Measurements from ENCODE around the gene PTPRM. TPM values are rescaled to one million over a fixed set of nuclear protein-coding genes. Genes with fewer than 3 reads are reported as not detected.

Gene PTPRM
- polyA plus RNA-seq, 3 donors, result 0.04 to 2.1 (median 0.66) TPM

GRCh38 chr18:8003878-8004675 lies 437.0 kb downstream of the PTPRM start:
- Histone ChIP-seq H3K4me1 (ENCODE audit: control insufficient read depth in 1 of 2, insufficient read depth in 2 of 2, low read length in 2 of 2) (no peaks in the 10 kb centered on the region), H3K4me2 (replicated peaks; ENCODE audit: extremely low read depth, low read length, poor library complexity, severe bottlenecking) (no peak overlapping the region), H3K36me3 (replicated peaks in 1 of 2; ENCODE audit: control insufficient read depth in 1 of 2, insufficient read depth in 2 of 2, low read length in 2 of 2) (no peaks in the 10 kb centered on the region), H3K9me3 (replicated peaks in 1 of 2; ENCODE audit: control insufficient read depth in 1 of 2, insufficient read depth in 1 of 2, low read length in 2 of 2) (no peaks in the 10 kb centered on the region), H3K27ac (ENCODE audit: low read depth in 1 of 2, low read length in 2 of 2) (no peak overlapping the region), H3K4me3 (replicated peaks in 1 of 3; ENCODE audit: low read depth in 2 of 3, low read length in 3 of 3) (no peak overlapping the region), H2AFZ (ENCODE audit: insufficient read depth, low read depth, low read length, poor library complexity, severe bottlenecking) (no peak overlapping the region), H3K9ac (ENCODE audit: insufficient read depth, low read length, poor library complexity, severe bottlenecking) (no peak overlapping the region), H3K27me3 (ENCODE audit: control insufficient read depth in 2 of 2, insufficient read depth in 2 of 2, low read length in 2 of 2) (no peaks in the 10 kb centered on the region), H3K79me2 (ENCODE audit: insufficient read depth, low read length) (no peaks in the 10 kb centered on the region), H4K20me1 (ENCODE audit: insufficient read depth, low read length) (no peaks in the 10 kb centered on the region)
- Mint-ChIP-seq H3K27me3 (ENCODE audit: low read depth in 3 of 3) (no peaks in the 10 kb centered on the region), H3K4me3 (no peak overlapping the region), H3K36me3 (no peaks in the 10 kb centered on the region), H3K9me3 (peaks cover 0 to 5% (median 2%) of the 10 kb centered on the region in 7 donors), H3K27ac (no peak overlapping the region), H3K4me1 (no peaks in the 10 kb centered on the region)
- TF ChIP-seq, protein P1, sequence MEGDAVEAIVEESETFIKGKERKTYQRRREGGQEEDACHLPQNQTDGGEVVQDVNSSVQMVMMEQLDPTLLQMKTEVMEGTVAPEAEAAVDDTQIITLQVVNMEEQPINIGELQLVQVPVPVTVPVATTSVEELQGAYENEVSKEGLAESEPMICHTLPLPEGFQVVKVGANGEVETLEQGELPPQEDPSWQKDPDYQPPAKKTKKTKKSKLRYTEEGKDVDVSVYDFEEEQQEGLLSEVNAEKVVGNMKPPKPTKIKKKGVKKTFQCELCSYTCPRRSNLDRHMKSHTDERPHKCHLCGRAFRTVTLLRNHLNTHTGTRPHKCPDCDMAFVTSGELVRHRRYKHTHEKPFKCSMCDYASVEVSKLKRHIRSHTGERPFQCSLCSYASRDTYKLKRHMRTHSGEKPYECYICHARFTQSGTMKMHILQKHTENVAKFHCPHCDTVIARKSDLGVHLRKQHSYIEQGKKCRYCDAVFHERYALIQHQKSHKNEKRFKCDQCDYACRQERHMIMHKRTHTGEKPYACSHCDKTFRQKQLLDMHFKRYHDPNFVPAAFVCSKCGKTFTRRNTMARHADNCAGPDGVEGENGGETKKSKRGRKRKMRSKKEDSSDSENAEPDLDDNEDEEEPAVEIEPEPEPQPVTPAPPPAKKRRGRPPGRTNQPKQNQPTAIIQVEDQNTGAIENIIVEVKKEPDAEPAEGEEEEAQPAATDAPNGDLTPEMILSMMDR (IDR thresholded peaks at IDR 0.05), result no peak
- no peak for DNase-seq
- WGBS (ENCODE audit: insufficient coverage), result 76% methylated on average over 4 of the region's 6 CpGs
- intact Hi-C loops (cut with micrococcal nuclease), result no loop called here

GRCh38 chr18:8004792-8005191 lies 437.7 kb downstream of the PTPRM start:
- H3K27me3 Mint-ChIP-seq (ENCODE audit: low read depth in 3 of 3), result no peaks in the 10 kb centered on the region
- no peaks in the 10 kb centered on the region for H3K4me1 Mint-ChIP-seq
- no peaks in the 10 kb centered on the region for H3K4me1 ChIP-seq (ENCODE audit: control insufficient read depth in 1 of 2, insufficient read depth in 2 of 2, low read length in 2 of 2)
- TF ChIP-seq, protein P1 (IDR thresholded peaks at IDR 0.05), result no peak
- H2AFZ ChIP-seq (ENCODE audit: insufficient read depth, low read depth, low read length, poor library complexity, severe bottlenecking), result no peak overlapping the region
- no peak overlapping the region for H3K27ac Mint-ChIP-seq
- H3K36me3 ChIP-seq (replicated peaks in 1 of 2; ENCODE audit: control insufficient read depth in 1 of 2, insufficient read depth in 2 of 2, low read length in 2 of 2), result no peaks in the 10 kb centered on the region
- H3K9me3 Mint-ChIP-seq, result peaks cover 0 to 5% (median 2%) of the 10 kb centered on the region in 7 donors
- no peak overlapping the region for H3K4me2 ChIP-seq (replicated peaks; ENCODE audit: extremely low read depth, low read length, poor library complexity, severe bottlenecking)
- H3K27ac ChIP-seq (ENCODE audit: low read depth in 1 of 2, low read length in 2 of 2), result no peak overlapping the region
- H3K9me3 ChIP-seq (replicated peaks in 1 of 2; ENCODE audit: control insufficient read depth in 1 of 2, insufficient read depth in 1 of 2, low read length in 2 of 2), result no peaks in the 10 kb centered on the region
- H3K36me3 Mint-ChIP-seq, result no peaks in the 10 kb centered on the region
- H3K4me3 ChIP-seq (replicated peaks in 1 of 3; ENCODE audit: low read depth in 2 of 3, low read length in 3 of 3), result no peak overlapping the region
- H4K20me1 ChIP-seq (ENCODE audit: insufficient read depth, low read length), result no peaks in the 10 kb centered on the region
- no CpG with 5 or more reads among the region's 3 CpGs for WGBS (ENCODE audit: insufficient coverage)
- no peak overlapping the region for H3K4me3 Mint-ChIP-seq
- DNase-seq, result no peak
- intact Hi-C loops (cut with micrococcal nuclease), result no loop called here
- no peaks in the 10 kb centered on the region for H3K79me2 ChIP-seq (ENCODE audit: insufficient read depth, low read length)
- H3K27me3 ChIP-seq (ENCODE audit: control insufficient read depth in 2 of 2, insufficient read depth in 2 of 2, low read length in 2 of 2), result no peaks in the 10 kb centered on the region
- no peak overlapping the region for H3K9ac ChIP-seq (ENCODE audit: insufficient read depth, low read length, poor library complexity, severe bottlenecking)
